ENCODE data around the gene OLA1.

Gene OLA1

DNA sequence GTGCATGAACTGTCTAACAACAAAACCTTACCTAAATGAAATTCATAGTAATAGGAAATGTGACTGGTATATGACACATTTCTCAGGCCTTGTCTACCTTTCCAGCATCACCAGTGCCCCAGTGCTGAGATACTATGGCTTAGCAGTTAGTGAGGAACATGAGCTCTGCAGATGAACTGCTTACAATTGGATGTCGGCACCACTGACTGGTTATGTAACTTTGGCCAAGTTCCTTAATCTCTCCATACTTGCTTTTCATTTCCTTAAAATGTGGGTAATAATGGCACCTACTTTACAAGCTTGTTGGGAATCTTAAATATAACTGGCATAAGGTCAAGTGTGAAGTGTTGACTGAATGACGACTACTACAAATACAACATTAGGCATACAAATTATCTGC lies 136.3 kb downstream of the OLA1 start:
- no peak for DNase-seq

DNA sequence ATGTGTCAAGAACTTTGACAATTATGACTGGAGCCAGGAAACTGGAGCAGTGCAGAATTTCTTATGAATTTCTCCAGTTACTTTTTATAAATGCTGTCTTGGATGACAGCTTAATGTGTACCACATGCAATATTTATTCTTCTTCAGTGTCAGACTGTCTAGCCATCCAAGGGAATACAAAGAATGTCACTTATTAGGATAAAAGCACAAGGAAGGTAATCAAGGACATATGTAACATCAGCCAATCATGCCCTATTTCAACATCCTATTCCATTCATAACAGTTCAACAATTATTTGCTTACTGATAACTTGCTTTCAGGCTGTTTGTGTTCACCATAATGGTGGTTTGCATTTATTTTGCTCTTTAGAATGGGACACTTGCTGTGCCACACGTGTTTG lies 139.8 kb downstream of the OLA1 start:
- DNase-seq = no peak

DNA sequence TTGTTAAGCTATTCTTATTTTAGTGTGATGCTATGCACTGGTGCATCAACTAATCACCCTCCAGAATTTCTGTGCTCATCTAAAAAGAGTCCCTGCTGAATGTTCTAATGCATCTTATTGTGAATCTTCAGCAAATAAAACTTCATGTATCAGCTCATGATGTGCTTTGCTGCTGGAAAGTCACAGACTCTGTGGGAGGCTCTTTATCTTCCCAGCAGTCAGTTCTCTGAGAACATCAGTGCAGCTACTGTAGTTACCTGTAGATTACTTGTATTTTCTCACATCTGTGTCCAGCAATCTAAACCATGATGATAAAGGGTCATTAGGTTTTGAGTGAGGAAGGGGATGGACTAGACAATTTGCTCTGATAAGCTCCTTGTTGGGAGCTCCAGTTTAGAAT lies 141.6 kb downstream of the OLA1 start:
- DNase-seq = no peak

DNA sequence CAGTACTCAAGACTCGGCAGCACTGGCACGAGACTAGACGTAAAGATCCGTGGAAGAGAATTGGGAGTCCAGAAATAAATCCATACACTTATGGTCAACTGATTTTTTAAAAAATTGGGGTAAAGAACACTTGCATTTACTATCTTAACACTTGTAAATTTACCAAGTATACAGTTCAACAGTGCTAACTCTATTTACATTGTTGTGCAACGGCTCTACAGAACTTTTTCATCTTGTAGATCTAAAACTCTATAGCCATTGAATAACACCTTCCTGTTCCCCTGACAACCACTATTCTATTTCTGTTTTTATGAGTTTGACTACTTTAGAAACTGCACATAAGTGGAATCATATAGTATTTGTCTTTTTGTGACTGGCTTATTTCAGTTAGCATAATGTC lies 153.8 kb downstream of the OLA1 start:
- no peak for DNase-seq

DNA sequence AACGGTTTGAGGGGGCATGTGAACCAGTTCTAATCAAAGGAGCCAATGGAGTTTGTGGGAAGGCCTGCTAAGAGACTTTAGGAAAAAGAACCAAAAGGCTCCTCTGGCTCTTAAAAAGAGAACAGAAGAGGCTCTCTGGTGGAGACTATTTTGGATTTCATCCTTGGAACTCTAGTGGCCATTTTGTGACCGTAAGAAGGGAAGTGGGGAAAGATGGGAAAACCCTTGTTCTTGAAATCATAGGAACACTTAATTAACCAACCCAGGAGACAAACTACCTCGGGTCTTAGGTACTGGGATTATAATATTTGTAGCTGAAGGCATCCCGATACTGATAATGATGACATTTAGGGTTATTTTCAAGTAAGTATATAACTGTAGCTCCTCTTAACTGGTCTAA lies 157.9 kb downstream of the OLA1 start:
- DNase-seq = no peak

DNA sequence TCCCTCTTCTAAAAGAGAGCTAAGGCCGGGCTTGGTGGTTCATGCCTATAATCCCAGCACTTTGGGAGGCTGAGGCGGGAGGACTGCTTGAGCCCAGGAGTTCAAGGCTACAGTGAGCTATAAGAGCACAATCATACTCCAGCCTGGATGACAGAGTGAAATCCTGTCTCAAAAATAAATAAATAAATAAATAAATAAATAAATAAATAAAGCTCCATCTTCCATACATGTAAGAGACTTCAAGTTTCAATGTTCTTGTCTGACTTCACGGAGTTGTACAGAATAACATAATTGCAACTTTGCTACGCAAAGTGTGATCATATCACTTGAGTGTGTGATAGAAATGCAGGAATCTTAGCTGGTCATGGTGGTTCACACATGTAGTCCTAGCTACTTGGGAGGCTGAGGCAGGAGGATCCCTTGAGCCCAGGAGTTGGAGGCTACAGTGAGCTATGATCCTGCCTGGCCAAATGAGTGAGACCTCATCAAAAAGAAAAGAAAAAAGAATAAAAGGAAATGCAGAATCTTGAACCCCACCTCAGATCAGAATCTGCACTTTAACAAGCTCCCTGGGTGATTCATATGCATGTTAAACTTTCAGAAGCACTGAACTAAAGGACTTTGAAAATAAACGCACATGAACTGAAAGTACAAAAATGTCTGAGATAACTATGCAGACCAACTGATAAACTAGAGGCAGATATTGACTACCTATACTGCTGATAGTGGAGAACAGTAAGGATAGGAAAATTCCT lies 159.4 kb downstream of the OLA1 start:
- no peak for DNase-seq

DNA sequence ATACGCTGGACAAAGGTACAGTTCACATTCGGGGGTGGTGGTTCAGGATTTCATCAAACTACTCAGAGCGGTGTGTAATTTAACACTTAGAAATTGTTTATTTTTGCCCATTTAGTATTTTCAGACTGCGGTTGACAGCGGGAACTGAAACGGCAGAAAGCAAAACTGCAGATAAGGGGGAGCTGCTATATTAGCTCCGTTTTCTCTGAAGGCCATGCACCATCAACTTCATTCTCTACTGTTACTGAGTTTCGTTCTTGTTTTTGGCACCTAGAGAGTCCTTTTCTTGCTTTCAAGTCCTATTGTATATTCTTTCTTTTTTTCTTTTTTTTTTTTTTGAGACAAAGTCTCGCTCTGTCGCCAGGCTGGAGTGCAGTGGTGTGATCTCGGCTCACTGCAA lies 161.6 kb downstream of the OLA1 start:
- DNase-seq = no peak

DNA sequence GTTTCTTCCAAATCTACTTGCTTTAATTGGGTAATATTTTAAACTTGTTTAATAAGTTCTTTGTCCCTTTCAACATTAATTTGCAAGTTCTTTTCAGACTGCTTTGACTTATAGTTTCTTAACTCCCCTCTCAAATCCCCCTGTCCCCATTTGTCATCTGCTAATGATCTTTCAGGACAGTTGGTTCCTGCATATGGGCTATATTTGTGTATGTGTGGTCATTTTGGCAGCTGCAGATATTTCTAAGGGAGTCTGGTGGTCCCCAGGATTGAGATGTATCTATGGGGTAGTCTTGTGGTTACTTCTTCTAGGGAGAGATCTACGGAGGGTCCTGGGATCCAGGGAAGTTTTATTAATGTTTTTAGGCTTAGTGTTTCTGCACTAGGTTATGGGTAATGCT lies 162.6 kb downstream of the OLA1 start:
- no peak for DNase-seq

GRCh38 chr2:174083843-174084458 lies 164.4 kb downstream of the OLA1 start:
- DNase-seq = no peak

DNA sequence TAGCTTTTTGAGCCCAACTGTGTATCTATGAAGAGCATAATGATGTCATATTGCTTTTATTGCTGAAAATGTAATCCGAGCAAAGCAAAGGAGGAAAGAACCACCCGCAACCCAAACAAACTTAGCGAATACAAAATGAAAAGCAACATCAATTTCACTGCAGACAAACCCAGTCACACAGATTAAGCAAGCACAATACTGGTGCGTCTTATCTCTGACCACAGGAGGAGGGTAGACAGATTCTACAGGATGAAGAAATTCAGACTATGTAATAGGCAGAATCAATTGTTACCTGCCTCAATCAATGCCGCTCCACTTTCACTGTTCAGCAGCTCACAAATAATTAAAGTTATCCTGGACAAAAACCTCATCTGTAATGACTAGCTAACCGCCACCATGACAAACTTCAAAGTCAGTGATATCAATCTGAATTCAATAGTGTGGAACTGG lies 167.6 kb downstream of the OLA1 start:
- DNase-seq = no peak

GRCh38 chr2:174078275-174078674 lies 170.1 kb downstream of the OLA1 start:
- DNase-seq = no peak

DNA sequence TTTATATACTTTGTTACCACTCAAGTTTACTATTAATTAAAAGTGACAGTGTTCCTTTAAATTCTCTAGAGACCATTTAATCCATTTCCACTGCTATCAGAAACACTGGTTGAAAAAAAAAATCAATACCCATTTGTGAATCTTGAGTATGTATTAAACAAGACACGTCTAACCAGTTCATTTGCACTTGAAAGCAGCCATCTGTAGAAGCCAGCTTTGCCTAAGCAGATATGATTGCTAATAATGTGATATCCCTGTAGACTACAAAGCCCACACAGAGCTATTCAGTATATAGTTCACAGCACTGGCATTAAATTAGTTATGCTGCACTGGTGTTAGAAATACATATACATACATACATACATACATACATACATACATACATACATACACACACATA lies 171.4 kb downstream of the OLA1 start:
- DNase-seq = no peak

- no peak for DNase-seq
Measured at GRCh38 chr2:174076040-174076439, 172.3 kb downstream of the OLA1 start.

- no peak for DNase-seq
Measured at GRCh38 chr2:174074831-174075230, 173.5 kb downstream of the OLA1 start.

GRCh38 chr2:174072857-174073256 lies 175.5 kb downstream of the OLA1 start:
- no peak for DNase-seq

DNA sequence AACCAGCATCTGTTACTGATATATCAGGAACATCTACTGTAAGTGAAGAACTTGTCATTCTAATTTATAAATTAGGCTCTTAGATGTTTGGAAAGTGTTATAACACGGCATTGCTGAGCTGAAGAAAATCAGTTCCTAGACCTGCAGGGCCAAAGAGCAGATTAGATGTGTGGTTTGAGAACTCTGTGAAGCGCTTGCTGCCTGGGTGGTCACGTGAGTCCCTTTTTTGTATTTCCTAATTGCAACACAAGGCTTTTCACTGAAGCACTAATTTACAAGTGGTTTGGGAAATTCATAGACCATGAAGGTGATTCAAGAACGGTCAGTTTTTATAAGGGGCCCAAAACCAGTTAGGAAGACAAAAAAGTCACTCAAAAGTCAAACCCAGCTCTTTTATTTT lies 176.3 kb downstream of the OLA1 start:
- no peak for DNase-seq

DNA sequence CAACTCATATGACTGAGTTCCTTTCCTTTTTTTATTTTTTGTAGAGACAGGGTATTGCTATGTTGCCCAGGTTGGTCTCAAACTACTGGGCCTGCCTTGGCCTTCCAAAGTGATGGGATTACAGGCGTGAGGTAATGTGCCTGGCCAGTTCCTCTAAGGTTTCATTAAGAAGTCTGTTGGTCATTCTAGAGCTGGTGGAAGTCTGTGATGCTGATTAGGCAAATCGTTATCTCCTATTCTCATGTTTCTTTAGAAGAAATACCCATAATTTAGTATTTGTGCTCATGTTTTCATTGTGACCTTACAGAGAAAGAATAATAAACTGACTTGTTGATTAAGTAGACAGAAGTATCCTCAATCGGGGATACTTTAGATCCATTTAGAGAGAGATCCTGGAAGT lies 177.0 kb downstream of the OLA1 start:
- DNase-seq = no peak

DNA sequence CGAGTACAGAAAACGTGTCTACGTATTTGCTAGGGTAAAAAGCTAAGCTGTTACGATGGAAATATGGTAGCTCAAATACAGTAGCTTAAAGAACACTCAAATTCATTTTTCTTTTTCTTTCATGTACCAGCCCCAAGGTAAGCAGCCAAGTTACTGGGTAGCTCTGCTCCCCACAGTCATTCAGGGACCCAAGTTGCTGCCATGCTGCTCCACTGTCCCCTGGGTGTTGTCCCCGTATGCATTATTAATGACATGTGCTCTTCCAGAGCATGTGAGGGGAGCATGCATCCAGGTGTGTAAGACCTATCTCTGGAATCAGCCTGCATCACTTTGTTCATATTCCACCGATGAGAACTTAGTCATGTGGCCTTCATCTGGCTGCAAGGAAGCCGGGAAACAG lies 178.1 kb downstream of the OLA1 start:
- no peak for DNase-seq

- no peak for DNase-seq
Measured at GRCh38 chr2:174067815-174068214, 180.5 kb downstream of the OLA1 start.

DNA sequence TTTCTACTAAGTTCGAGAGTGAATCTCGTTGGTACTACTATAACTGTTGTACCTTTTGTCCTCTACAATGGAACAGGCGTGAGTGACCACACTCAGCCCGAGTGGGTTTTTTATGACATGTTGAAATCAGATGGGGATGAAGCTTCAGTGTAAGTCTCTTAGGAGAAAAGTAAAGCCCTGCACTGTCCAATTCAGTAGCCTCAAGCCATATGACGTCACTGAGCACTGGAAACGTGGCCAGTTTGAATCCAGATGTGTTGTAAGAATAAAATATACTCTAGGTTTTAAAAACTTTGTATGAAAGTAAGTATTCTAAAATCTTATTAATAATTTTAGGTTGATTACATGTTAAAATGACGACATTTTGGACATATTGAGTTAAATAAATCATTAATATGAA lies 181.5 kb downstream of the OLA1 start:
- DNase-seq = no peak

GRCh38 chr2:174063492-174064092 lies 184.7 kb downstream of the OLA1 start:
- no peak for DNase-seq

GRCh38 chr2:174062934-174063333 lies 185.4 kb downstream of the OLA1 start:
- no peak for DNase-seq

- DNase-seq = no peak
Measured at GRCh38 chr2:174059884-174060244, 188.5 kb downstream of the OLA1 start.

DNA sequence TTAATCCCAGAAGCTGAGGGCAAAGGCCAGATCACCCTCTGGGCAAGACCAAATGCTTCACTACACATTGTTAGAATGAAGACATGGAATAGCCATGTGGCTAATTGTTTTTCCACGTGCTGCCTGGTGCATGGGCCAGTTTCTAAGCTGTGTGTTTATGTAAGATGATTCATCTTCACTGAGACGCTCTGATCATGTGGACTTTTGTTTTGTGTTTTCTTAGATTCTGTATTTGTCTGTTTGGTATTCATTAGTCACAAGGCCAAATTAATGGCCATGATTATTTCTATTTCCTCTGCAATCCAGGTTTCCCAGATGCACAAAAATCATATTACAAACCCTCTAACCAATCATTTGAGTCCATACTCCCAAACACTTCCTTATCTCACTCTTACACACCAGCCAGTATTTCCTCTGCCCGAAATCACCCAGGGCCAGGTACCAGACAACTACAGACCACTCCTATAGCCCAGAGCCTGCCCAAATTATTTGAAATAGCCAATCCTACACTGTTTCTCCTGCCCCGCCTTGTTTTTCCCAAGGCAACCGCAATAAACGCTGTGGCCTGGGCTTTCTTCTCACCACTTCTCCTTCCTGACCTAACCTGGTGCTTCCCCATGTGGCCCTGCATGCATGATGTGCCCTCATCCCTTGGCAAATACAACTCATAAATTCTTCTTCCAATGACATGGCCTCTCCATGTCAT lies 189.0 kb downstream of the OLA1 start:
- DNase-seq = no peak

Data from stimulated activated CD4-positive, alpha-beta T cell treated with anti-CD3 and anti-CD28 coated beads, Interleukin-2, amount 100 ng/mL, for 48 hours (primary cell).